Activated CD4-positive, alpha-beta T cell treated with anti-CD3 and anti-CD28 coated beads, Interleukin-2, amount 50 U/mL, for 4 hours (primary cell): ENCODE data around the gene CHRNA4.

ENCODE experiments used
- DNase-seq, 2 experiments: peaks; one replicate each; pipeline ENCODE4 v3.0.0-alpha.2; 2020

The CHRNA4 gene

GRCh38 chr20:63331741-63332400 lies 29.3 kb downstream of the CHRNA4 start:
- no peak for DNase-seq

GRCh38 chr20:63330940-63331339 lies 30.2 kb downstream of the CHRNA4 start:
- no peak for DNase-seq

GRCh38 chr20:63330084-63330760 lies 30.9 kb downstream of the CHRNA4 start:
- no peak for DNase-seq

- no peak for DNase-seq
These were observed 31.6 kb downstream of the CHRNA4 start for GRCh38 chr20:63329331-63330083.

GRCh38 chr20:63328718-63329275 lies 32.4 kb downstream of the CHRNA4 start:
- DNase-seq = no peak

GRCh38 chr20:63328026-63328700 lies 33.0 kb downstream of the CHRNA4 start:
- DNase-seq = no peak

- no peak for DNase-seq
These were observed 33.9 kb downstream of the CHRNA4 start for GRCh38 chr20:63327231-63327745.

GRCh38 chr20:63326314-63327230 lies 34.6 kb downstream of the CHRNA4 start:
- DNase-seq = no peak

- no peak for DNase-seq
These were observed 35.4 kb downstream of the CHRNA4 start for GRCh38 chr20:63325554-63326313.

- no peak for DNase-seq
These were observed 36.1 kb downstream of the CHRNA4 start for GRCh38 chr20:63325021-63325471.

GRCh38 chr20:63323357-63323981 lies 37.7 kb downstream of the CHRNA4 start:
- no peak for DNase-seq

GRCh38 chr20:63322933-63323273 lies 38.2 kb downstream of the CHRNA4 start:
- no peak for DNase-seq

- no peak for DNase-seq
These were observed 38.8 kb downstream of the CHRNA4 start for GRCh38 chr20:63322146-63322932.

GRCh38 chr20:63321148-63321831 lies 39.9 kb downstream of the CHRNA4 start:
- no peak for DNase-seq

GRCh38 chr20:63320616-63321147 lies 40.5 kb downstream of the CHRNA4 start:
- DNase-seq = no peak

- no peak for DNase-seq
These were observed 41.1 kb downstream of the CHRNA4 start for GRCh38 chr20:63320041-63320511.

- no peak for DNase-seq
These were observed 41.7 kb downstream of the CHRNA4 start for GRCh38 chr20:63319164-63320040.
